ENCODE measurements around the gene GET4. TPM values are rescaled to one million over a fixed set of nuclear protein-coding genes. Genes with fewer than 3 reads are reported as not detected.

GET4 gene
- 18.4 and 23.6 TPM in 2 replicates for total RNA-seq

GRCh38 chr7:876077-876971 is at the start of gene GET4:
Gene GET4 (plus strand): TSS chr7:876554. CDS start chr7:876646, 92 bp downstream.

GRCh38 chr7:832167-832967 is 44.0 kb upstream of the GET4 start, which contains the start of gene SUN1:
Gene SUN1 (plus strand): TSS chr7:832476. CDS start chr7:832525, 49 bp downstream.

Other genes with a start within 250 kb of the GET4 start
- 46.4 and 48.1 TPM in 2 replicates for gene DNAAF5, start 149.9 kb upstream of the GET4 start, total RNA-seq
- gene PRKAR1B, start 149.3 kb upstream of the GET4 start, total RNA-seq = 20.9 and 25.7 TPM in 2 replicates
- gene SUN1, start 44.1 kb upstream of the GET4 start, total RNA-seq = 89.7 and 118 TPM in 2 replicates
- gene ADAP1, start 78.1 kb downstream of the GET4 start, total RNA-seq = 2.3 and 2.5 TPM in 2 replicates
- 3.2 and 7.1 TPM in 2 replicates for gene COX19, start 99.0 kb downstream of the GET4 start, total RNA-seq
- not detected in 2 replicates for gene CYP2W1, start 106.6 kb downstream of the GET4 start, total RNA-seq
- gene GPR146, start 168.0 kb downstream of the GET4 start, total RNA-seq = not detected in 2 replicates
- gene GPER1, start 211.6 kb downstream of the GET4 start, total RNA-seq = 3.2 and 4.3 TPM in 2 replicates

Data from myometrial cell (primary cell).